Measurements from ENCODE around the gene POU5F1.

The POU5F1 gene

GRCh38 chr6:31139599-31139998 is 30.9 kb downstream of the POU5F1 start:
- peak; percentile 32 for DNase-seq (ENCODE audit: low read depth)

GRCh38 chr6:31138982-31139381 is 31.5 kb downstream of the POU5F1 start, which contains the start of gene PSORS1C2:
Gene PSORS1C2 (minus strand): TSS chr6:31139066. CDS start chr6:31139026, 40 bp downstream.
- no peak for DNase-seq (ENCODE audit: low read depth)

GRCh38 chr6:31135710-31136109 is 34.8 kb downstream of the POU5F1 start:
- DNase-seq (ENCODE audit: low read depth), result no peak

GRCh38 chr6:31132806-31133205 is 37.7 kb downstream of the POU5F1 start:
- no peak for DNase-seq (ENCODE audit: low read depth)

- no peak for DNase-seq (ENCODE audit: low read depth)
Observed at GRCh38 chr6:31131595-31131994, 38.9 kb downstream of the POU5F1 start.

- DNase-seq (ENCODE audit: low read depth), result no peak
Observed at GRCh38 chr6:31130751-31131150, 39.7 kb downstream of the POU5F1 start.

GRCh38 chr6:31129130-31129529 is 41.4 kb downstream of the POU5F1 start:
- DNase-seq (ENCODE audit: low read depth), result no peak

DNA sequence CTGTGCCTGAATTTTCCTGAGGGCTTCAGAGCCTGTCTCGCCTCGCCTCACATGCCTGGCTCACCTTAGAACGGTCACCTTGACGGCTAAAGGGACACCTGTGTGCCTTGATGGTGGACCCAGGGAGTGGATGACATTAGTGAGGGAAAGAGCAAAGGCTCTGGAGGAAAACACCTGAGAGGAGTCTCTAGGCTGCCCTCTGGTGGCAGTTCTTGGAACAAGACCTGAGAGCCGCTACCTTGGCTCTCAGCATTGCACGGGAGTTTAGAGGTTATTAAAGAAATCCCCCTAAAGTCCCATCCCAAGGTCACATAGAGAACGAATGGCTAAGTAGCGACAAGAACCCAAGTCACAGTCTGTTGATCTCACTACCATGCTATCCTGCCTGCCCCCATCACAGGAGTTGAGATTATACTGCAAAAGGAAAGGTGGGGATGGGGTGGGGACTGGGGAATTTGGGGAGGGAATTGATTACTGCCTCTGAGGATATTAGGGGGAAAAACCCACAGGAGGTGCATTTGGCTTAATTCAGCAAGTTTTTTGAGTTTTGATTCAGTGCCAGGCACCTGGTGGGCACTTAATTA is 42.3 kb downstream of the POU5F1 start:
- DNase-seq (ENCODE audit: low read depth), result peak; percentile 65

- no peak for DNase-seq (ENCODE audit: low read depth)
Observed at GRCh38 chr6:31126396-31127175, 43.9 kb downstream of the POU5F1 start.

DNA sequence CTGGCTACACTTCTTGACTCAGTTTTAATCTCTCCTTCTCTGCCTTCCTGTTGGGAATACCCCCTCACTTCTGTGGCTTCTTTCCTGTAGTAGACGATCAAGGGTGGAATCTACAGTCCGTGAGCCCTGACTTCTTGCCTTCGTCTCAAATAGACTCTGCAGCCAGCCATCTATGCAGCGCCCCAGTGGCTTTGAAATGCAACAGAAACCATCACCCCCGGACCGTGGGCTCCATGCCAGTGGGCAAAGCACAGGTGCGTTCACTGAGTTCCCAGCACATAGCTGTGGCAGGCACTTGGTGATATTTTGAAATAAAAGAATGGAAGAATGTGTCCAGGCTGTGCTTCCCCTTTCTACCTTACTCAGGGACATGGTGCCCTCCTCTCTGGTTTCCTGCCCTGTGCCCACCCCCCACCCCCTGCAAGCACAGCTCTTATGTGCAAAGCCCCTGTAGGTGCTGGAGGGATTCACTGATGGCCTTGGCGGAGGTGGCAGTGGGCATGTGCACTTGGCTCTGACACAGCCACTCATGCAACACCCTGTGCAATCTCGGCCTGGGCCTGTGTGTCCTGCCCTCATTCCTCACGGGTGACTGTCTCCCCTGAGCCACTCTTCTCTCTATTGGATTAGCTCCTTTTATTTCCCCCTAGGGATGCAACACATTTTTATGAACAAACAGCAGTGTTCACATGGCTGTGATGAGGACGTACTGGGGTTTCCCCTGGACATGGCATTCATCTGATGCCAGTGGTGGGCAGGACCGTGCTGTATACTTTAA is 44.7 kb downstream of the POU5F1 start:
- peak; percentile 79 for DNase-seq (ENCODE audit: low read depth)

DNA sequence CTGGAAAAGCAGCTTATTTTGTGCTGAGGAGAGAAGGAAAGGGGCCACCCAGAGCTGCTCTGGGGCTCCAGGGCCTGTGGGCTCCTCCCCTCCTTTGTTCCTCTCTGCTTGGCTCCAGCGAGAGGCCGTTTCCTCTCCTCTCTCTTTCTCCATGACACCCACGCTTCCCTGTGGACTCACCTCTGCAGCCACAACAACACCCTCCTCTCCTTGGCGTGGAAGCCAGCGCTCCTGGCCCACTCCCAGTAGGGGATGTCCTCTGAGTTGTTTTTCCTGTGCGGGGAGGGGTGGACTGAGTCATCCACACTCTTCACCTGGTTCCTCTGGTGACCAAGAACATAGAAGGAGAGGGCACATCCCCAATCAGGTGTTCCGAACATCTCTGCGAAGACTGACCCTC is 45.3 kb downstream of the POU5F1 start:
- no peak for DNase-seq (ENCODE audit: low read depth)

DNA sequence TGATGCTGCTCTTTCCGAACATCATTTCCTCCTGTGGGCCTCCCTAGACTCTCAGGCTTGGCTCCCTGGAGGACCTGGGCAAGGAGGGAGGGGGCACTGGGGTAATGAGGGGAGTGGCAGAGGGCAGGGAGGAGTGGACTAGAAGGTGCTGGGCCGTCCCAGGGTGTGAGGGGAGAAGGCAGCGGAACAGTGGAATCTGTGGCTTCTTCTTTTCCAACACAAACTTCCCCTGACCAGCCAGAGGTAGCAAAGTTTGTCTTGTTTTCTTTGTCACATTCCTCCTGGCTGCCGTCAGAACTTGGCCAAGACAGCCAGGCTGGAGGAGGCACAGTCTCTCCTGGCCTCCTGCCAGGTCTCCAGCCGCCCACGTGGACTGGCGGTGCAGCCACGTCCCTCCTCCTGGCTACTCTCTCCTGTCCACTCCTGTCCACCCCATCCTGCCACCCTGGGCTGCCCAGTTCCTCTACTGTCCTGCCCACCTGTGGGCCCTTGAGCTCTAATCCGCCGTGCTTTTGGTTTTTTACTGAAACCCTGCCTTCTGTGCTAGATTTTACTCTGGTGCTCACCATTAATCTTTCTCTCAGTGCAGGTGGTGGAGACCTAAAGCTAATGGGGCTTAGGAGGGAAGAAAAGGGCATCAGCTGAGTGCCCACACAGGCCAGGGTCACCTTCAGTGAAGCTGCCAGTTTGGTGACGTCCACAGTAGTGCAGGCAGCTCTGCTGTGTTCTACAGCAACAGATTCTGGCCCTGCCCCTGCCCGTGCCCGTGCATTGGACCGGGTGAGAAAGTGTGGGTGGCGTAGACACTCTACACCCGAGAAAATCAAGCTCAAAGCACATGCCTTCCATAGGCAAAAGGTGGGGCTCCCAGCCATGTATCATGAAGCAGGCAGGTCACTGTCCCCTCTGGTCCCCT is 47.4 kb downstream of the POU5F1 start:
- DNase-seq (ENCODE audit: low read depth), result peak; percentile 82

GRCh38 chr6:31121131-31121790 is 49.2 kb downstream of the POU5F1 start:
- no peak for DNase-seq (ENCODE audit: low read depth)

GRCh38 chr6:31120151-31120915 is 50.1 kb downstream of the POU5F1 start, which contains the start of gene CDSN:
Gene CDSN (minus strand): TSS chr6:31120446. CDS start chr6:31120419, 27 bp downstream.
- no peak for DNase-seq (ENCODE audit: low read depth)

DNA sequence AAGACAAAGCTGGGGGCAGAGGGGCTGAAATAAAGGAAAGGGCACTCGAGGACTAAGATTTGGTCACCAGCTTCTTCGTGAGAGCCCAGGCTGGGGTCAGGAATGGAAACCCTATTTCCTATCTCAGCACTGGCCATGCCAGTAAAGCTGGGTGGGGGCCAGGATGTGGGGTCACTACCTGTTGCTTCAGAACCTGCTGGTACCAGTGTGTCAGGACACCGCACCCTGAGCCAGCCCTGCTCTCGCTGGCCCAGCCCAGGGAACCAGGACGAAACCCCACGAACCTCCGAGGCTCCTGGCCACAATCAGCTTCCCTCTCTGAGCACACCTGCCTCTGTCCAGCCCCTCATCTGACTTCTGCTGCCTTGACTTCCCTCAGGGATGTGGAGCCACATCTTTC is 52.3 kb downstream of the POU5F1 start:
- DNase-seq (ENCODE audit: low read depth), result no peak

GRCh38 chr6:31116661-31117385 is 53.7 kb downstream of the POU5F1 start:
- no peak for DNase-seq (ENCODE audit: low read depth)

GRCh38 chr6:31115941-31116560 is 54.4 kb downstream of the POU5F1 start:
- no peak for DNase-seq (ENCODE audit: low read depth)

GRCh38 chr6:31114970-31115849 is 55.3 kb downstream of the POU5F1 start:
- peak; percentile 79 for DNase-seq (ENCODE audit: low read depth)

Data from ELR (cell line).